A673 (cell line): Measurements from ENCODE around the gene FAM234B. TPM values are rescaled to one million over a fixed set of nuclear protein-coding genes. Genes with fewer than 3 reads are reported as not detected.

Source experiments
- BruUV-seq: library from RNA; stranded (reverse); fragments of 400-500 nt; replicated peaks from 2 replicates; lab custom pipeline; 2021; lab: Mats Ljungman, UMichigan
- CTCF ChIA-PET: fragments of 300-600 bp; sonication (Branson Sonifier 250); formaldehyde crosslinking; loops from one replicate; lab custom pipeline; 2022; ENCODE audit warnings: antibody characterized with exemption; lab: Charles Lee
- POLR2A ChIA-PET: fragments of 300-600 bp; sonication (Branson Sonifier 250); formaldehyde crosslinking; loops from one replicate; lab custom pipeline; 2022; ENCODE audit warnings: antibody characterized with exemption; ENCODE audit not compliant: low non-redundant PET; lab: Charles Lee
- DNase-seq: peaks from one replicate; pipeline ENCODE4 v3.0.0-alpha.2; 2015; ENCODE audit warnings: low spot score
- H3K27ac ChIP-seq: fragments of 200-600 bp; sonication (generic); 2 replicates; pipeline ENCODE4 v1.5.1; 2016; ENCODE audit warnings: mixed run types, low read depth, mild to moderate bottlenecking, mixed read lengths, antibody characterized with exemption, low read length; ENCODE audit not compliant: poor library complexity, severe bottlenecking
- H3K27me3 ChIP-seq: fragments of 200-600 bp; sonication (generic); replicated peaks from 2 replicates; pipeline ENCODE4 v1.6.1; 2017; ENCODE audit warnings: mixed run types, low read depth, mild to moderate bottlenecking, mixed read lengths, antibody characterized with exemption, low read length; ENCODE audit not compliant: insufficient read depth, poor library complexity
- H3K36me3 ChIP-seq: fragments of 200-600 bp; sonication (generic); 2 replicates; pipeline ENCODE4 v1.6.1; 2016; ENCODE audit warnings: mixed run types, mild to moderate bottlenecking, mixed read lengths, antibody characterized with exemption, low read length; ENCODE audit not compliant: insufficient read depth, poor library complexity, severe bottlenecking
- H3K4me1 ChIP-seq: fragments of 200-600 bp; sonication (generic); 2 replicates; pipeline ENCODE4 v1.6.1; 2017; ENCODE audit warnings: mixed run types, mild to moderate bottlenecking, mixed read lengths, antibody characterized with exemption, low read length; ENCODE audit not compliant: insufficient read depth, poor library complexity, severe bottlenecking
- H3K4me3 ChIP-seq: fragments of 200-600 bp; sonication (generic); 2 replicates; pipeline ENCODE4 v1.5.1; 2016; ENCODE audit warnings: low read depth, mixed run types, mild to moderate bottlenecking, mixed read lengths, low read length; ENCODE audit not compliant: poor library complexity, severe bottlenecking
- H3K9me3 ChIP-seq: fragments of 200-600 bp; sonication (generic); 2 replicates; pipeline ENCODE4 v1.6.1; 2016; ENCODE audit warnings: mixed run types, low read depth, mild to moderate bottlenecking, mixed read lengths, antibody characterized with exemption, low read length; ENCODE audit not compliant: poor library complexity, severe bottlenecking
- EZH2 ChIP-seq: fragments of 200-600 bp; sonication (generic); IDR thresholded peaks from 2 replicates; pipeline ENCODE4 v1.6.1; 2017; ENCODE audit warnings: borderline replicate concordance, low read depth, mild to moderate bottlenecking, mixed read lengths, antibody characterized with exemption, low read length; ENCODE audit not compliant: poor library complexity, severe bottlenecking
- intact Hi-C: fragments of 100-400 bp; cut with micrococcal nuclease; formaldehyde crosslinking; loops from one replicate; pipeline ENCODE4 v1.10.0; 2022; ENCODE audit not compliant: unreplicated experiment
- total RNA-seq: library from RNA; stranded (reverse); gene quantifications from 2 replicates; pipeline ENCODE4 v1.2.3, GENCODE V29; 2021
- TF ChIP-seq, protein P1 (sequence below): fragments of 300-800, 200-600 bp; sonication (generic); conservative IDR thresholded peaks from 2 replicates; pipeline ENCODE4 v1.5.1; 2017; ENCODE audit warnings: low read depth, mild to moderate bottlenecking, antibody characterized with exemption, low read length, moderate library complexity, mixed read lengths

FAM234B gene
- total RNA-seq, 1 experiment from 2014 or later: 11.8 TPM

GRCh38 chr12:13130981-13131380 is 86.8 kb downstream of the FAM234B start:
- no peak for DNase-seq
- POLR2A ChIA-PET: no interaction called here
- no peak for TF ChIP-seq EZH2
- TF ChIP-seq, protein P1, sequence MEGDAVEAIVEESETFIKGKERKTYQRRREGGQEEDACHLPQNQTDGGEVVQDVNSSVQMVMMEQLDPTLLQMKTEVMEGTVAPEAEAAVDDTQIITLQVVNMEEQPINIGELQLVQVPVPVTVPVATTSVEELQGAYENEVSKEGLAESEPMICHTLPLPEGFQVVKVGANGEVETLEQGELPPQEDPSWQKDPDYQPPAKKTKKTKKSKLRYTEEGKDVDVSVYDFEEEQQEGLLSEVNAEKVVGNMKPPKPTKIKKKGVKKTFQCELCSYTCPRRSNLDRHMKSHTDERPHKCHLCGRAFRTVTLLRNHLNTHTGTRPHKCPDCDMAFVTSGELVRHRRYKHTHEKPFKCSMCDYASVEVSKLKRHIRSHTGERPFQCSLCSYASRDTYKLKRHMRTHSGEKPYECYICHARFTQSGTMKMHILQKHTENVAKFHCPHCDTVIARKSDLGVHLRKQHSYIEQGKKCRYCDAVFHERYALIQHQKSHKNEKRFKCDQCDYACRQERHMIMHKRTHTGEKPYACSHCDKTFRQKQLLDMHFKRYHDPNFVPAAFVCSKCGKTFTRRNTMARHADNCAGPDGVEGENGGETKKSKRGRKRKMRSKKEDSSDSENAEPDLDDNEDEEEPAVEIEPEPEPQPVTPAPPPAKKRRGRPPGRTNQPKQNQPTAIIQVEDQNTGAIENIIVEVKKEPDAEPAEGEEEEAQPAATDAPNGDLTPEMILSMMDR: no peak
- CTCF ChIA-PET: no interaction called here
- Histone ChIP-seq H3K4me1 (no peaks in the 10 kb centered on the region), H3K4me3 (no peak overlapping the region), H3K27me3 (no peaks in the 10 kb centered on the region), H3K36me3 (no peaks in the 10 kb centered on the region), H3K9me3 (no peaks in the 10 kb centered on the region), H3K27ac (no peak overlapping the region)
- BruUV-seq: no TSS peak
- intact Hi-C loops: no loop called here

Other genes starting within 250 kb of the FAM234B start
- 86.8 and 90.4 TPM in 2 replicates for gene DDX47, start 231.0 kb upstream of the FAM234B start, total RNA-seq
- gene GPRC5A, start 152.8 kb upstream of the FAM234B start, total RNA-seq: 0.22 and 0.56 TPM in 2 replicates
- not detected in 2 replicates for gene GPRC5D, start 92.2 kb upstream of the FAM234B start, total RNA-seq
- 26.7 and 28.1 TPM in 2 replicates for gene HEBP1, start 44.1 kb upstream of the FAM234B start, total RNA-seq
- 0.24 TPM in 1 of 2 replicates, not detected in the other for gene GSG1, start 59.3 kb downstream of the FAM234B start, total RNA-seq
- 39.9 and 66.5 TPM in 2 replicates for gene EMP1, start 152.3 kb downstream of the FAM234B start, total RNA-seq